HG02642 (cell line): ENCODE measurements around the gene ABHD17A.
A peak's percentile ranks its signal among the peaks of the same experiment; 100 is the strongest.

ENCODE experiments used
- ATAC-seq: cut with Tn5 transposase; IDR thresholded peaks from one replicate; pipeline ENCODE4 v1.9.1; 2021; ENCODE audit warnings: mild to moderate bottlenecking; ENCODE audit not compliant: unreplicated experiment, poor library complexity

Gene ABHD17A

DNA sequence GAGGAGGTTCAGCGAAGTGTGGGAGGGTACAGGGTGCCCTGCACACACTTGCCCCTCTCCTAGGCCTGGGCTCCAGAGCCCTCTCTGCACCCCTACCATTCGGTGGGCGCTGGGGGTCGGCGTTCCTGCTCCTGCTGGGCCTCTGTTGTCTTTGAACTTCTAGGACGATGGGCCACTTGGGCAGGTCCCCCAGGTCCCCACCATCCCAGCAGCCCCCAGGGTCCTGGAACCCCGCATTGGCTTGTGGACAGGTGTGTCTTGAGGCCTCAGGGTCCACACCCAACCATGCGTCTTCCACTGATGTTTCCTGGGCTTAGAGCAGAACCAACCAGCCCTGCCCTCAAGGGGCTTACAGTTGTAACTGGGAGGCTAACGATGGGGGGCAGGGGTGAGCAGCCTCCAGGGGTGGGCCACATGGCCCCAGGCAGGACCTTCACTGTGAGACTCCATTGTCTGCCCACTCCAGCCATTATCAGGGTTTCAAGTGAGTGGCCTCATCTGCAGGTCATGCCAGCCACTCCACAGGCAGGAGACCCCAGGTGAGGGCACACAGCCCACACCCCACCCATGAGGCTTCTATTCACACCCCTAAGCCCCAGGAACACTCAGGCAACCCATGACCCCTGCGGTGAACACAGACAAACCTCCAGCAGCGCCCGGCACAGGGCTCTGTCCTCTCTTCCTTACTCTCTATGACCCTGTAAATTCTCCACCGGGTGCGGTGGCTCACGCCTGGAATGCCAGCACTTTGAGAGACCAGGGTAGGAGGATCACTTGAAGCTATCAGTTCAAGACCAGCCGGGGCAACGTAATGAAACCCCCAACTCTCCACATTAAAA lies 19.9 kb downstream of the ABHD17A start:
- no peak for ATAC-seq

DNA sequence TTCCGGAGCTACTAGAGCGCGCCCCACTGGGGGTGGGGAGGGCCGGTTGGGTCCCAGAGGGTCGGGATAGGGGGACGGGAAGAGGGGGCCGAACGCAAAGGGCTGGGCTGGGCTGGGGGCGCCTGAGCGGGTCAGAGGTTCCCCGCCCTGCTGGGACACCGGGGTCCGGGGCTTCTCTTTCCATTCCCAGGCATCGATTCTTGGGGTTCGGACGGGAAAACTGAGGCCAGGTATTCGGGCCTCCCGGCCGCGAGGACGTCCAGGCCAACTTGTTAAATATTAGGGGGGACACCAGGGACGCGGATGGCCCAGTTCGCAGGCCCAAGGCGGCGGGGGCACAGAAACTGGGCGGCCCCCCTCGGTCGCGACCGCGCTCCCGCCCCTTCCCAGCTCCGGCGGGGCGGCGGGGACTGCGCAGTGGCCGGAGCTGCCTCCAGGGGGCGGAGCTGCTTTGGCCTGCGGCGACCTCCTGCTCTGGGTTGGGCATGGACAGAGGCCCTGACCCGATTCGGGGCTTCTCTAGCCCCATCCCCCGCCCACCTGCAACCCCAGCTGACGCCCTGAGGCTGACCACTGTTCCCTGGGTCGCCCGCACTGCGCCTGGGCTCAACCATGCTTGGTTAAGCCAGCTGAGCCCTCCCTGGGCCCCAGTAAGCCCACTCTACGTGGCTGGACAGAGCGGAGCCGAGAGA lies 20.7 kb downstream of the ABHD17A start:
- peak; percentile 33 for ATAC-seq

DNA sequence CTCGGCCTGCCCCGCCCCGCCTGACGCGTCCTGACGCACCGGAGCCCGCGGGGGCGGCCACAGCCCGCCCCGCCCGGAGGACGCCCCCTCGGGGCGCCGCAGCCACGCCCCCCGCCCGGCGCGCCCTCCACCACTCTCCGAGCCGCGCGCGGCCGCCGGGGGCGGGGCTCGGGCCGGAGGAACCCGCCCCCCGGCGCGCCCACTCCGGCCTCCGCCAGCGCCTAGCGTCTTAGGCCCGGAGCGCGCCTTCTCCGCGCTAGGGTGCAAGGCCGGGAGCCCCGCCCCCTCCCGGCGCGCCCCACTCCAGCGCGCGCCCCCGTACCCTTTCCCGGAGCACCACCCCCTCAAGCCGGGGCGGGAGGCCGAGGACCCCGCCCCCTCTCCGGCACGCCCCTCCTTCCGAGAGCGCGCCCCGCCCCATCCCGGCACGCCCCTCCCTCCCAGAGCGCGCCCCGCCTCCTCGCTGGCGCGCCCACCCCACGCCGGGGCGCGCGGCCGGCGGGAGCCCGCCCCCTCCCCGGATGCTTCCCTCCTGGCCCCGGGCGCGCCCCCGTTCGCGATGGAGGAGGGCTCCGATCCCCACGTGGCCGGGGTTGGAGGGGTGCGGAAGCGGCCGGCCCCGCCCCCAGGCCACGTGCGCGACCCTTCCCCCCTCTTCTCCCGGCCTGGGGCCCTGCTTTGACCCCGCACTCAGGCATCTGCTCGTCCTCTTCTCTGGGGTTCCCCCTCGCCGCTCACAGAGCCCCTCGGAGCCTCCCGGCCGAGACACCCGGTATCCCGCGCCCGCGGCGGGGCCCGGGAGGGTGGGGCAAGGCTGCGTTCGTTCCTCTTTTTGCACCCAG lies 21.4 kb downstream of the ABHD17A start:
- peak; percentile 64 for ATAC-seq

DNA sequence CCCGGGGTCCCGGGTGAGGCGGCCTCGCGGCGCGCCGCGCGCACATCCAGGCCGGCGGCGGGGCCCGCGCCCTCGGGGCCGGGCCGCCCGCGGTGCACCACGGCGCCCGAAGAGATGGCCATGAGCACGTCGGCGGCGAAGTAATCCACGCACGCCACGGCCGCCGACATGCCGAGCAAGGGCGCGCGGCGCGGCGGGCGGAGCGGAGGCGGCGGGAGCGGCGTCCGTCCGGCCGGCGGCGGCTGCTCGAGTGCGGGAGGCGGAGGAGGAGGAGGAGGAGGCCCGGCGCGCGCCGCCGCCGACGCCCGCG lies 22.0 kb downstream of the ABHD17A start, which contains the start of gene KLF16:
Gene KLF16 (minus strand): TSS at position 252 of the 310 bp plus-strand sequence. CDS start 82 bp downstream, at position 170.
- ATAC-seq = peak; percentile 6

DNA sequence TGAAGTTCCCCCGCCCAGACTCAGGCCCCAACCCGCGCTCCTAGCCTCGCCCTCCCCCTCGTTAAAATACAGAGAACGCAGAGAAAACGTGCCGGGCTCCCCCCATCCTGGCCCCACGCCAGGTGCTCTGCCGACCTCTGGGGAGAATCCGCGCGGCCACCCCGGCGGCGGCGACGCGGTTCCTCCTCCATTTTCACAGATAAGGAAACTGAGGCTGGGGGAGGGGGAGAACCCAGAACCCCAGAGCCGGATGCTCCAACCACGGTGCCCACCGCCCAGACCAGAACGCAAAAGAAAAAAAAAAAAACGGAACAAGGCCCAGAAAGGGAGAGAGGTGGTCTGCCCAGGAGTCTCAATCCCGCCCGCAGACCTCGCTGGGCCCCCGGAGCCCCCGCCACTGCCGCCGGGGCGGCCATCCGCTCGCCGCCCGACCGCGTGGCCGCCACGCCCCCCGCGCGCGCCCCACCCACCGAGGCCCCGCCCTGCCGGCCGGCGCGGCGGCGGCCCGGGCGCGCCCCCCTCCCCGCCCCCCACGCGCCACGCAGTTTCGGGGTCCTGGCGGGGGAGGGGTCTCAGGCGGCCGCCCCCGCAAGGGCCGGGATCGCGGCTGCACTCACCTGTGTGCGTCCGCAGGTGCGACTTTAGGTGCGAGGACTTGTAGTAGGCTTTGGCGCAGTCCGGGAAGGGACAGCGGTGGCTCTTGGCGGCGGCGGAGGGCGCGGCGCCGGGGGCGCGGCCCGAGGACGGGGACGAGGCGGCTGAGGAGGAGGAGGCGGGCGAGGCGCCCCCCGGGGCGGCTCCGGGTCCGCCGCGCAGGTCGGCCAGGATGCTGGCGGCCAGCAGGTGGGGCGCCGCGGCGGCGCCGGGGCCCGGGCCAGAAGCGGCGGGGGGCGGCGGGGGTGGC lies 22.6 kb downstream of the ABHD17A start:
- peak; percentile 16 for ATAC-seq

DNA sequence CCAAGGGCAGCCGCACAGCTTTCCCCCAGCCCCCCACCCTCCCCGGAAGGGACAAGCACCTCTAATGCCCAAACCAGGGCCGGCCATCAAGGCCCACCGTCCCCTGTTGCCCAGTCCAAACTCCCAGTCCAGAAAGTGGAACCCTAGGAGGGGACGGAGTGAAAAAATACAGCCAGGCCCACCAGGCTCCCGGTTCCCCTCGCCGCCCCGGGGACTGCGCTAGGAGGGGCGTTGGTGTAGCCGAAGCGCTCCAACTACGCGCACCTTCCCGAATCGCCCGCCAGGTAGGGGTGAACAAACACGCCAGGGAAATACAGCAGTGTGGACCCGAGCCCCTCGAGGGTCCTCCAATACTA lies 23.2 kb downstream of the ABHD17A start:
- ATAC-seq = no peak

DNA sequence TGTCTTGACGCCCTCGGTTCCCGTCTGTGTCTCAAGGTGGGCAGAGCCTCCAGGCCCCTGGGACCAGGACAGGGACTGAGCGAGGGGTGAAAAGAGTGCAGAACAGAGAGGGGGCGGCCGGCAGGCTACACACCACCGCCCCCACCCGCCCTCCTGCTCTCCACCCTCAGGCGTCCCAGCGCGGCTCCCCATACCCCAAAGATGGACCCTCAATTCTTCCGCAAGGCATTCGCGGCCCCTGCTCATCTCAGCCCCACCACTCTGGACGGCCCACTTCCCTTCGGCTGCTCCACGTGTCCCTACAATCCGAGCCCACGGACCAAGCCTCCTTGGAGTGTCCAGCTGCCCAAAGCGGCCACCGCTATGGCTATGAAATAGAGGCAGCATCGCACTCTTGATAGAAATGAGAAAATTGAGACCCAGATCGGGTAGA lies 23.7 kb downstream of the ABHD17A start:
- no peak for ATAC-seq

DNA sequence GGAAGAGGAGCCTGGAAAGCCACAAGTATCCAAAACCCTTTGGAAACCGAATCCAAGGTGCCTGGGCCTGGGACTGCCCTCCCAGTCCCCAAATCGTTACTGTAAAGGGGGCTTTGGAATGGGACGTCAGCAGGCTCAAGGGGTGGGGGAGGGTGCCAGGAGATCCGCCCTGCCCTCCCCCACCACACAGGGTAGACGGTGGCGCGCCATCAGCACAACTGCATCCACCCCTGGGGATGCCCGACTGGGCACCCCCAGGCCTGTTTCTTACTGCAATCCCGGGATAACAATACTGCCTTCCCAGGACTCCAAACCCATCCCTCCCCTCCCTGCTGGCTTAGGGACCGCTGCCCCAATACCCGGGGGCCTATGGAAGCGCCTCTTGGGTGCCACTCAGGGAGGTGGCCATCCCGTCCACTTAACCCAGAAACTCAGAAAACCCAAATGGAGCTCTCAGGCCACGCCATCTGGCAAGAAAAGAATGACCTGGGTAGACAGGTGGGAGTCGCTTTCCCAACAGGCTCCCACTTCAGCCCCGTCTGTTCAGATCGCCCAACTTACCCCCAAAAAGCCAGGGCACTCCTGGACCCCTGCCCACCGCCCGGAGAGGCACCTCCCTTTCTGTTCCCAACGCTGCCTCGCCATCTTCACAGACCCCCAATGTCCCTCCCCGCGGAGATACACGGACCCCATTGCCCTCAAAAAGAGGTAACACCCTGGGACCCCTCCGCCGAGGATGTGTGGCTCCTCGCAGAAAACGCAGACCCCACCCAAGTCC lies 24.3 kb downstream of the ABHD17A start:
- ATAC-seq = no peak

DNA sequence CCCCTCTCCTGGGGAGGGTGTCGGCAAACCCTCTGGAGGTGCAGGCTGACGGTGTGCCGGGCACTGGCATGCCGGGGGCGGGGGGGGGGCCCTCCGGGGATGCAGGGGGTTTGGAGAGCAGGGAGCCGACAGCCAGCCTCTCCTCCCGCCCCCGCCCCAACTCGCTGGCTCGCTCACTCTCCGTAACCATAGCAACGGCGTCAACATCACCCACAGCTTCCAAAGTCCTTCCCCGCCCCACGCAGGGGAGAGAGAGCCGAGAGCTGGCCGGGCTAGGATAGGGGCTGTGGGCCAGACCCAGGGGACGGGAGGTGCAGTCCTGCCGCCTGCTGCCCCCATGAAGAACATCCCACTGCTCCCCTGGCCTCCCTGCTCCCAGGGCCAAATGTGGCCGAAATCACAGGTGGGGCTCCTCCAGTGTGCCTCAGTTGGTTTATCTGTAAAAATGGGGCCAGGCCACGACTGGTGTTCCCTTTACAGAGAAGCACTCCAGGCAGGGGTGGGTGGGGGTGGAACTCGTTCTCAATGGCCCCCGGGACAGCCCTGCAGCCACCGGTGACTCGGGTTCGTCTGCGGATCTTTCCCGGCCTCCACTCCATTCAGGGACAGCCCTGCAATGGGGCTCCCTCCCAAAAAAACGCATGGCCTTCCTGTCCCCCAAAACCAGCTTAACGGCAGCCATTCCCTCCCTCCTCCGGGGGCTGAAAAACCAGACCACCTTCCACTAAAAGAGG lies 25.1 kb downstream of the ABHD17A start:
- ATAC-seq = no peak

DNA sequence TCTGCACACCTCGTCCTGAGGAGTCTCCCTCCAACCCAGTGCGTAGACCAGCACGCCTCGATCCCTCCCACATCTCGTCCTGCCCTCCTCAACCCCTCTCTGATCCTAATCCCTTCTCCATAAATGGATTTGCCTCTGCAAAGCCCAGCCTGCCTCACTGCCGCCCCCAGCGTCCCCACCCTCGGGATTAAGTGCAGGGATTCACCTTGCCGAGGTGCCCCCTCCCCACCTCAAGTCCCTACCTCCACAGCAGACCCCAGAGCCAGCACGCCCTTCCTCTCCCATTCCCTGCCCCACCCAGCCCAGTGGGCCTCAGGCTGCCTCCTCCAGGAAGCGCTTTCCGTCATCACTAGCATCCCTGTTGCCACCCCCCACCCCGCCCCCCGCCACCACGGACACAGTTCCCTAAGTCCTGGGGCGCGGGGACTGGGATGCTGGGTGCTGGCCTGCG lies 25.9 kb downstream of the ABHD17A start:
- no peak for ATAC-seq

DNA sequence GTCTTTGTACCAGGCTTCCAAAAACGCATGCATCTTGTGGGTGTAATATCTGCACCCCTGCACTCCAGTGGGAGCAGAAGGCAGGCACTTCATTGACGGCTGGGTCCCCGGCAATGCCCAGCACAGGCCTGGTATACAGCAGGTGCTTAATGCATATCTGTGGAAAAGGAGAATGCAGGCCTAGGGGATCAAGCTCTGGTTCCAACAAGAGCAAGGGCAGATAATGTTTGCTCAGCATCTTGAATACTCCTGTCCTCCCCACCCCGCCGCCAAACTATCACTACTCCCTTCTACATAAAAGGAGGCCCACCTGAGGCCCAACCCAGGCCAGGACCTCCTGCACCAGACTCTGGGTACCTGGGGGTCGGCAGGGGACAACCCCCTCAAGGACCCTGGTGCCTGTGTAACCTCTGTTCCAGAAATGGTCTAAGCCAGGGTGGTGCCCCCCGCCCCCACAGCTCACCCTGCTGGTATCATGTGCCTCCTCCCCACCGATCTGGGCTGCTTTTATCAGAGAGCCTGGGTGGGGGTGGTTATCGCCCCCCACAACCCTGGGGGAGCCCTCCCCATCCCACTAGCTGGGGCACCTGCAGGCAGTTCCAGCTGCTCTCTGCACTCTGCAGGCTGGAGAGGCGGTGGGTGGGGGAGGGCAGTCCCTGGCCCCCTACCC lies 26.7 kb downstream of the ABHD17A start:
- no peak for ATAC-seq

DNA sequence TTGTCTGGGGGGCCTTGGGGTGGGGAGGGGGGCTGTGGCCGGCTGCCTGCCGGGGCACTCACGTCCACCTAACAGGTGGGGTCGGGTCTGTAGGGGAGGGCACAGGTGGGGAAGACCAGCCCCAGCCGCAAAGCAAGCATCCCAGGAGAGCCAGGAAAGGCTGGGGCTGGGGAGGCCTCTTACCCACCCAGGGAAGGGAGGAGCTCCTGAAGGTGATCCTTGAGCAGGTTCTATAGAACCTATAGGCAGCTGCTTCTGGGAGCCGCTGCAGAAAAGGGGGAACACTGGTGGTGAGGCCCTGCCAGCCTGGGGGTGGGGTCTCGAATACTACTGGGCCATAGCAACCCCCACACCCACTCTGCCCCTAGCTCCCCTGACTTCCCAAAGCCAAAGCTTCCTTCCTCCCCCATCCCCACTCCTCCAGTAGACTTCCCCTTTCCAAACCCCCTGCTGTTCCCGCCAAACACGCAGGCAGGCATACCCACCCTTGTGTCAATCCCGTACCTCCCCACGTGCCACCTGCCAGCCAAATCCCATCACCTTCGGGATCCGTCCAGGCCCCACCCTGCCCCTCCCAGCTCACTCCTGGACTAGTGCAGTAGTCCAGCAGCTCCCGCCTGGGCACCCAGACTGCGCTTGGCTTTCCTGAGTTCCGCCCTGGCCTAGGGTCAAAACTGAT lies 27.5 kb downstream of the ABHD17A start:
- ATAC-seq = no peak

DNA sequence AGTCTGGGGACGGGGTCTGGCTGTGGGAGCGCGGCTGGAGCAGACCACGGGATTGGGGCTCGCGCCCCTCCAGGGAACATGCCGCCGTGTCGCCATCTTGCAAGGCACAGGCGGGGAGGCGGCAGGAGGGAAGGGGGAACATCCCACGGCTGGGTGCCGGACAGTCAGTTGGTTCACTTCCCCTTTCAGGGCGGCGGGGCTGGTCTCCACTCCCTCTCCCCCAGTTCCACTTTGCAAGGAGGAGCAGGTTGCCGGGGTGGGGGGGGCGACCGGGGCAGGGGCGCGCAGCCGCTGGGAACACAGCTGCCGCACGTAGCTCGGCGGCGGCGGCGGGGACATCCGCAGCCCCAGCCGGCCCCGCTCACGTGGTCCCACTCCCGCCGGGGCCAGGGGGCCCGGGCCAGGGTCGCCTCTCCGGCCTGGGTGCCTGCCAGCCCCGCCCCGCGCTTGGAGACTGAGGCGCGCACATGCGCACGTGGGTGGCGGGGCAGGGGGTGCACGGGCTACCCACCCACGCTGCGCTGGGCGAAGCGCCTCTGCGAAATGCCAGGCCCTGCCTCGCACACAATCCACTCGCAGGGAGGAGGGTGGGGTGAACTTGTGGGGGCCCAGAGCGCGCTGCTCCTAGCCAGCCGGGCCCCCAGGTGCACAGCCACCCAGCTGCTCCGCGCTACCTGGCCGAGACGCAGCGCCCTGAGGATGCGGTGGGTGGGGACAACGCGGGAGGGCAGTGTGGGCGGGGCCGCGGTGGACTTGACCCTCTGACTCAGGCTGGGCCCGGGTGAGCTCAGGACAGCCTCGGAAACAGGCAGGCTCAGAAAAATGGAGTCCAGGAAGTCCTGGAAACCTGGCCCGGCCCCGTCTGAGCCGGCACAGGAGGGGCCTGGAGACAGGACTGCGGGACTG lies 28.3 kb downstream of the ABHD17A start:
- ATAC-seq = peak; percentile 25

DNA sequence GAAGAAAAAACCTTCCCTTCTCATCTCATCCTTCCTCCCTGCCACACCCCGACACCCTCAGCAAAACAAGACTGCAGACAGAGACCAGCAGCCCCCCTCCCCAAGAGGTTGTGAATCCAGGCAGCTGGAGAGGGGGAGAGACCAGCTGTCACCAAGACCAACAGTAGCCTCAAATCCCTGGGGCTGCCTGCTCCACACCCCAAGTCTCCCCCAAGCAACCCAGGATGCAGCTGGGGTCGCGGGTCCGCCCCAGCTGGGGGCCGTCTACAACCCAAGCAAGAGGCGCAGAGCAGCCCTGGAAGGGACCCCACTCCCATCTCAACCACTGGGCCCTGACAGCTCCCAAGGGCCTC lies 29.0 kb downstream of the ABHD17A start:
- ATAC-seq = no peak

DNA sequence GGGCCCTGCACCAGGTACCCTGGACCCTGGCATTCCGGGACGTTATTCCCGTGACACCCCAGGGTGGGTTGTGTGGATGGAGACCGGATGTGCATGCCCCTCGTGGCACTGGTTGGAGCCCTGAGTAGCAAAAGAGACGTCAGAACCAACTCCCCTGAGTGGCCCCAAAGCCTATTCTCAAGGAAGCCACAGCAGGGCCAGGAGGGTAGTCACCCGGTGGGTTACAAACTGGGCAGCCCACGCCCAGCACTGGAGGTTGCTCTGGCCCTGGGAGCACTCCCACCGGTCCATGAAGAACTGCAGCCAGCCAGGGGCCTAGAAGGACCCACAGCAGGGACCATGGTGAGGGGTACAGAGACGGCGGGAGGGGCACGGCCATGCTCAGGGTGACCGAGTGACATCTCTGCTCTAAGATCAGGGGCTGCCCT lies 29.5 kb downstream of the ABHD17A start:
- ATAC-seq = no peak

DNA sequence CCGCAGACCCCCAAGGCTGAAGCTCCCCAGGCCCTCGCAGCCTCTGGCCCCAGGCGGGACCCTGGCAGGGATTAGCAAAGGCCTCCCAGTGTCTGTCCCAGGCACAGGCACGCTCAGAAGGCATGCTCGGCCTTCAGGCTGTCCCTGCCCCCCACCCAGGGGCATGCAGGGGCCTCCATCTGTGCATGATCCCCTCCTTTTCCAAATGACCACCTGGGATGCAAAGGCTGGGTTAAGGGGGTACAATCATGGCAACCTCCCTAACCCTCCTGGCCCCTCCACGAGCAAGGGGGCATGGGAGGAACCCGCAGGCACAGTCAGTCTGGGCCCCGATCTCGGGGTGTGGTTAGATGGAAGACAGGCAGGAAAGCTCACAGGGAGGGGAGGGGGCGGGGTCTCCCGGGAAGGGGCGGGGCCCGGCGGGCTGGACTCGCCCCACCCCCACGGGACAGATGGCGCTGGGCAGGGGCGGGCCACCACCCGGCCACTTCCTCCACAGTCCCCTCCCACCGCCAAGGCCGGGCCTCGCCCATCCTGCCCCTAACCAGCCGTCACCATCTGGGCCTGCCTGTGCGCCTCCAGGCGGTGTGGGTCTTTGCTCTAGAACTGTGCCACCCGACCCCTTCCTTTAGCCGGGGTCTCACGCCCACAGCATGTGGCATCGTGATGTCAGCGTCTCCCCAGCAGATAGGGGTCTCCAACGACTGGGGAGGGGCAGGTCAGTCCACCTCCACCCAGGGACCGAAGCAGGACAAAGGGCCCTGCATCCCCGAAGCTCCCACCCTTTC lies 30.1 kb downstream of the ABHD17A start:
- ATAC-seq = peak; percentile 52
